Gastrocnemius medialis (tissue), 4 donors: ENCODE data around the gene ANKRD23.

Experiments used
- POLR2A ChIP-seq, 2 donors: fragments of 450-650 bp; IDR thresholded peaks; one replicate each; pipeline ENCODE4 v1.6.1; 2017; ENCODE audit warnings: antibody characterized with exemption in 2 of 2, mild to moderate bottlenecking in 2 of 2, moderate library complexity in 2 of 2
- TF ChIP-seq, protein P1 (sequence below), 5 experiments: fragments of 450-650 bp in 3 of 5; fragments of 200-600 bp in 2 of 5; sonication (generic) in 2 of 5; IDR thresholded peaks in 4 of 5; conservative IDR thresholded peaks in 1 of 5; 1 replicate in 4 of 5; 2 replicates in 1 of 5; pipeline ENCODE4 v1.5.1; 2016 to 2019; ENCODE audit warnings: antibody characterized with exemption in 5 of 5, mild to moderate bottlenecking in 3 of 5, moderate library complexity in 3 of 5

DNA sequence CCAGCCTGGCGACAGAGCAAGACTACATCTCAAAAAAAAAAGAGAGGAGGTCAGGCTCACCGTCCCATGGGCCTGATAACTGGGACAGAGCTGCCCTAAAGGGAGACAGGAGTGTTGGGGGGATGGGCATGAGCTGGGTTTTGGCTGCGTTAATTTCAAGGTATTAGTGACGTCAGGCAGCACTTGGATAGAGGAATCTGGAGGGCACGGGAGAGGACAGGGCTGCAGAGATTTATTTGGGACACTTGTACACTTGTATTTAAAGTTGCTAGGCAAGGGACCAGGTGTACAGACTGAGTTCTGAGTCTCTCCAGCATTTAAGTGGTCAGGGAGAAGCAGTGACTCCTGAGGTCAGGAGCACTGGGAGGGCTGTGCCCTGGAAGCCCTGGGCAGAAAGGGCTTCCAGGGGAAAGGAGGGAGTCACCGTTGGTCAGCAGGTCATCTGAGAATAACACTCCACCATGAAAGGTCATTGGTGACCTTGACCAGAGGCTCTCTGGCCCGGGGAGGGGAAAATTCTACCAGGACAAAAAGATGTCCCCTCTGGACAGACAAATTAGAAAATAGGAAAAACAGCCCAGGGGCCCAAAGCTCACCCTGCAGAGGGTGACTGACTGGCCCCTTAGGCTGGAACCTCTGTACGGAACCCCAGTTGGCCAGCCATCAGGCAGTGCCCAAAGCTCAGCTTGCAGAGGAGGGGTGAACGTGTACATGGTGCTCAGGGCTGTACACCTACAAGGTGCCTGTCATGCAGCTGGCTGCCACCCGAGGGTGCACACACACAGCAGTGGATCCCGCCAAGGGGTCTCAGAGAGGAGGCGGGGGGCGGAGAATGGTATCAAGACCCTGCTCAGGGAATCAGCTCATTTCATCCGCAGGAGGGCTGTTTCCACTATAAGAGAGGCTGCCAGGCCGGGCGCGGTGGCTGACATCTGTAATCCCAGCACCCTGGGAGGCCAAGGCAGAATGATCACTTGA lies 50.8 kb downstream of the ANKRD23 start:
- TF ChIP-seq, protein P1, sequence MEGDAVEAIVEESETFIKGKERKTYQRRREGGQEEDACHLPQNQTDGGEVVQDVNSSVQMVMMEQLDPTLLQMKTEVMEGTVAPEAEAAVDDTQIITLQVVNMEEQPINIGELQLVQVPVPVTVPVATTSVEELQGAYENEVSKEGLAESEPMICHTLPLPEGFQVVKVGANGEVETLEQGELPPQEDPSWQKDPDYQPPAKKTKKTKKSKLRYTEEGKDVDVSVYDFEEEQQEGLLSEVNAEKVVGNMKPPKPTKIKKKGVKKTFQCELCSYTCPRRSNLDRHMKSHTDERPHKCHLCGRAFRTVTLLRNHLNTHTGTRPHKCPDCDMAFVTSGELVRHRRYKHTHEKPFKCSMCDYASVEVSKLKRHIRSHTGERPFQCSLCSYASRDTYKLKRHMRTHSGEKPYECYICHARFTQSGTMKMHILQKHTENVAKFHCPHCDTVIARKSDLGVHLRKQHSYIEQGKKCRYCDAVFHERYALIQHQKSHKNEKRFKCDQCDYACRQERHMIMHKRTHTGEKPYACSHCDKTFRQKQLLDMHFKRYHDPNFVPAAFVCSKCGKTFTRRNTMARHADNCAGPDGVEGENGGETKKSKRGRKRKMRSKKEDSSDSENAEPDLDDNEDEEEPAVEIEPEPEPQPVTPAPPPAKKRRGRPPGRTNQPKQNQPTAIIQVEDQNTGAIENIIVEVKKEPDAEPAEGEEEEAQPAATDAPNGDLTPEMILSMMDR (IDR thresholded peaks at IDR 0.05 in 4 of 5, conservative IDR thresholded peaks at IDR 0.05 in 1 of 5) = no peak
- TF ChIP-seq POLR2A (IDR thresholded peaks at IDR 0.05) = no peak
